ENCODE measurements around the gene TMEM222. TPM values are rescaled to one million over a fixed set of nuclear protein-coding genes. Genes with fewer than 3 reads are reported as not detected.
"Not testable (repeated sequence)": the region's sequence is repeated elsewhere in the genome, so short reads cannot be mapped to it uniquely, and the experiment has no call there.

The TMEM222 gene
- total RNA-seq, 2 experiments from 2014 or later = 22.0 to 25.4 TPM

DNA sequence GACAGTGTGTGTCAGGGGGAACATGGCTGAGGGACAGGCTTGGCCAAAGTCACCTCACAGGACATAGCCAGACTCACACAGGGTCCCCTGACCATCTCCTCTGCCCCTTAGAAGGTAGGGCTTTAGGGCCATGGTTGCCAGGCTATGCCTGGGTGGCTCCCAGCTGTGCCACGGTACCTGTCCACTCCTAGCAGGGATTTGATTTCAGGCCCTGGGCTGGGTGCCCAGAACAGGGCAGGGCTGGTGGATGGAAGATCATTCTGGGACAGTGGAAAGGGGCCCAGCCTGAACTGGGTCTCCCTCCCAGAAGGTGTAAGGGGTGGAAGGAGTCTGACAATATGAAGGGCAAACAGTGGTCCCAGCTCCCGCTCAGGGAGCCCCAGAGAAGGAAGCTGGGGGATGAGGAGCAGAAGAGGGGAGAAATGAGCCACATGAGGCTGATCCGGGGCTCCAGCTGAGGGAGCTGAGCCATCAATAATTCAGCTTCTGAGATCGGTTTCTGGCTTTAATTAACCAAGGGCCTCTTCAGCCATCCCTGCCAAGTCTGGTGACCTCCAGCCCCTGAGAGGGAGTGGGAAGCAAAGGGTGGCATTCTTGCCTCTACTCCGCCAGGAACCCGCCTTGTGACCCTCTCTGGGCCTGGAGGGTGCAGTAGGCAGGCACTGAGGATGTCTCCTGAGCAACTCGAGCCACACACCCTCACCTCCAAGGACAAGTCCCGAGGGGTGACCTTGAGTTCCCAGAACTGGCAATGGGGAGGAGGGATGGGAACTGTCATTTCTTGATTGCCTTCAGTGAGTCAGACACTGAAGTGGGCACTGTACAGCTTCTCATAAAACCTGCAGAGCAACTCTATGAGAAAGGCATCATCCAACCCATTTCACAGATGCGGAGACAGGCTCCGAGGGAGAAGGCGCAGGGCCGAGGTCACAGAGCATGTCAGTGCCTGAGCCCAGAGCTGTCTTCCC lies 59.1 kb downstream of the TMEM222 start:
- no peak for ATAC-seq
- CTCF ChIA-PET = interaction anchor here (0.6 to 12.1 kb wide), 6 partner anchors 9 to 336 kb away, joined by 3 to 242 read pairs (median 4); no protein-coding TSS in a partner anchor
- Mint-ChIP-seq H3K27me3 (peaks cover 4% of the 10 kb centered on the region), H3K27ac (no peak overlapping the region), H3K4me1 (ENCODE audit: low read depth) (no peaks in the 10 kb centered on the region), H3K36me3 (ENCODE audit: low read depth) (no peaks in the 10 kb centered on the region), H3K4me3 (no peak overlapping the region), H3K9me3 (no peaks in the 10 kb centered on the region)
- intact Hi-C loops (cut with micrococcal nuclease) = no loop called here
- POLR2A ChIA-PET = interaction anchor here (1.0 to 1.8 kb wide), 3 partner anchors 11 to 59 kb away, joined by 3 to 5 read pairs (median 3); partner anchors contain the start of gene TMEM222
- TF ChIP-seq, protein P1, sequence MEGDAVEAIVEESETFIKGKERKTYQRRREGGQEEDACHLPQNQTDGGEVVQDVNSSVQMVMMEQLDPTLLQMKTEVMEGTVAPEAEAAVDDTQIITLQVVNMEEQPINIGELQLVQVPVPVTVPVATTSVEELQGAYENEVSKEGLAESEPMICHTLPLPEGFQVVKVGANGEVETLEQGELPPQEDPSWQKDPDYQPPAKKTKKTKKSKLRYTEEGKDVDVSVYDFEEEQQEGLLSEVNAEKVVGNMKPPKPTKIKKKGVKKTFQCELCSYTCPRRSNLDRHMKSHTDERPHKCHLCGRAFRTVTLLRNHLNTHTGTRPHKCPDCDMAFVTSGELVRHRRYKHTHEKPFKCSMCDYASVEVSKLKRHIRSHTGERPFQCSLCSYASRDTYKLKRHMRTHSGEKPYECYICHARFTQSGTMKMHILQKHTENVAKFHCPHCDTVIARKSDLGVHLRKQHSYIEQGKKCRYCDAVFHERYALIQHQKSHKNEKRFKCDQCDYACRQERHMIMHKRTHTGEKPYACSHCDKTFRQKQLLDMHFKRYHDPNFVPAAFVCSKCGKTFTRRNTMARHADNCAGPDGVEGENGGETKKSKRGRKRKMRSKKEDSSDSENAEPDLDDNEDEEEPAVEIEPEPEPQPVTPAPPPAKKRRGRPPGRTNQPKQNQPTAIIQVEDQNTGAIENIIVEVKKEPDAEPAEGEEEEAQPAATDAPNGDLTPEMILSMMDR (IDR thresholded peaks at IDR 0.05) = no peak
- no peak for DNase-seq

DNA sequence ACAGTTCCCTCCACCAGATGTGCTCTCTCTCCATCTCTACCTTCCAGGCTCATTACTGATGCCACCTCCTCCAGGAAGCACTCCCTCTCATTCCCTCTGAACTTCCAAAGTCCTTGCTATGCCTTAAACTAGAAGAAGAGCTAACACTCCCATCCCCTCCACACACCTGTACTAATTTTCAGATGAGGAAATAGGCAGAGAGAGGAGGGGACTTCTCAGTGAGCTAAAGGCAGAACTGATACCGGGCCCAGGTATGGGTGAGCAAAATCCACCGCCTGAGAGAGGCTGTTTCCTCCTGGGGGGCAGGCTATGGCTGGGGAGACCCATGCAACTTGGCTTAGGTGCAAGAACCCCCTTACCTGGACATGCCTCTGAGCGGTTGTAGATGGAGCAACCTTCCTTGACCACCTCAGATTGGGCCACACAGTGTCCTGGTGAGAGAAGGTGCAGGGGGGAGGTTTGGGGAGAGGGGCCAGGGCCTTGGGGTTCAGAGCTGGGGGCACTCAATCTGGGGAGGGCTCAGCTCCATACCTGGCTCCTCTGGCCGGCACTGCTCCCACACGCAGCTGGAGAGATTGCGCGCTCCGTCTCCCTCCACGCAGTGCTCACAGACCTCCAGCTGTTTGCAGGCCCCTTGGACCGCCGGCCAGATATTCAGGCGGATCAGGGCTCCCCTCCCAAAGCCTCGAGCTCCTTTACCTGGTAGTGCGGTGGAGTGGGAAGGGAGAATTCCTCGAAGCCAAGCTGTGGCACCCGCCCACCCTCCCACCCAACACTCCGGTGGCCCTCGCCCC lies 60.2 kb downstream of the TMEM222 start:
- ATAC-seq = no peak
- H3K36me3 Mint-ChIP-seq (ENCODE audit: low read depth) = no peaks in the 10 kb centered on the region
- H3K27ac Mint-ChIP-seq = no peak overlapping the region
- no peak for DNase-seq
- H3K4me3 Mint-ChIP-seq = no peak overlapping the region
- POLR2A ChIA-PET = interaction anchor here (0.8 to 1.8 kb wide), 6 partner anchors 9 to 60 kb away, joined by 3 to 5 read pairs (median 3); partner anchors contain the start of genes MAP3K6 and TMEM222
- H3K4me1 Mint-ChIP-seq (ENCODE audit: low read depth) = no peaks in the 10 kb centered on the region
- intact Hi-C loops (cut with micrococcal nuclease) = no loop called here
- peaks cover 4% of the 10 kb centered on the region for H3K27me3 Mint-ChIP-seq
- H3K9me3 Mint-ChIP-seq = no peaks in the 10 kb centered on the region
- CTCF ChIA-PET = interaction anchor here (1.1 to 12.1 kb wide), 9 partner anchors 9 to 337 kb away, joined by 3 to 242 read pairs (median 5); partner anchors contain the start of gene MAP3K6
- TF ChIP-seq, protein P1 (IDR thresholded peaks at IDR 0.05) = no peak

DNA sequence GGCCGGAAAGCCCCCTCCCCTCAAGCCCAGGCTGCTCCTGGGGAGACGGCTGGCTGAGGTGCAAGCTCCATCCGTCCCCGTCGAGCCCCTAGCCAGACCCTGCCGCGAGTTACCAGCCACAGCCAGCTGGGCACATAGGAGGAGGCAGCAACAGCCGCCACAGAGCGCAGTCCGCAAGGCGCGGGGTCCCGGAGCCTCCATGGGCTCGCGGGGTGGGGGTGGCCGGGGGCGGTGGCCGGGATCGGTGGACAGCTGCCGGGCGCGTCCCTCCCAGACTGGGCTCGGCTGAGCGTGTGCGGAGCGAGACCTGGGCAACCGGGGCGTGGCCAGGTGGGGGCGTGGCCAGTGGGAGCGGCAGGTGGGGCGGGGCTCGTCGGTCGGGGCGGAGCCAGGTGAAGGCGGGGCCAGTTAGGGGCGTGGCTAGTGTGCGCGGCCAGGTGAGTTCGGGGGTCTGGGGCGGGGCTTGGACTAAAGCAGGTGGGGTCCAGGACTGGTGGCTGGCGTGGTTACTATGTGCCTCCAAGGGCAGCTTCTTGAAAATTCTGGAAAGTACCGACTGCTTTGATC lies 61.2 kb downstream of the TMEM222 start, which contains the start of gene CD164L2:
Gene CD164L2, minus strand, starts transcription at position 295 of the 567 bp plus-strand sequence. Its CDS starts 94 bp downstream, at position 201.
- Mint-ChIP-seq H3K27ac (no peak within 1 kb of the TSS), H3K4me3 (no peak within 1 kb of the TSS), H3K36me3 (ENCODE audit: low read depth) (no peaks in the 10 kb centered on the region), H3K4me1 (ENCODE audit: low read depth) (no peaks in the 10 kb centered on the region), H3K9me3 (no peaks in the 10 kb centered on the region), H3K27me3 (peaks cover 4% of the 10 kb centered on the region)
- intact Hi-C loops (cut with micrococcal nuclease) = no loop called here
- POLR2A ChIA-PET = interaction anchor here (0.6 to 1.8 kb wide), 6 partner anchors 16 to 270 kb away, joined by 3 to 5 read pairs (median 4); partner anchors contain the start of genes MAP3K6 and TMEM222
- peak; percentile 65 for DNase-seq
- TF ChIP-seq, protein P1 (IDR thresholded peaks at IDR 0.05) = no peak
- ATAC-seq = peak; percentile 91
- CTCF ChIA-PET = interaction anchor here (1.2 to 12.1 kb wide), 7 partner anchors 8 to 223 kb away, joined by 3 to 242 read pairs (median 7); partner anchors contain the start of gene MAP3K6

DNA sequence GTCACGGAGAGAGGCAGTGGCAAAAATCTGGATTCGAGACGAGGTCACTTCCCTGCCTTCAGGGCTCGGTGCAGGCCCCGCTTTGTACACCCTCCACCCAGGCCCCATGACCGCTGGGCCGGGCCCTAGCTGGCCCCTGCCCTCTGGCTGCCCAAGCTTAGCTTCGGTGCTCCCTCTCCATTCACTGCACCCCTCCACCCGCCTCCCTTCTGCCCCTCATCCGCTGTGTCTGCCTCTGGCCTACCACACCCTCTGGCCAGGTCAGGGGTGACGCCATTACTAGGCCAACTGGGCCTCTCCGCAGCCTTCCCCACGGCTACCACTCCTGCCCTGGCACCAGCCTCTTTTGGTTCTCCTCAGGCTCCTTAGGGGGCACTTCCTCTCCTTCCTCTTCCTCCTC lies 61.7 kb downstream of the TMEM222 start:
- Mint-ChIP-seq H3K4me3 (no peak overlapping the region), H3K27ac (no peak overlapping the region), H3K36me3 (ENCODE audit: low read depth) (no peaks in the 10 kb centered on the region), H3K4me1 (ENCODE audit: low read depth) (no peaks in the 10 kb centered on the region), H3K27me3 (peaks cover 4% of the 10 kb centered on the region), H3K9me3 (no peaks in the 10 kb centered on the region)
- ChIA-PET CTCF (interaction anchor here (1.6 to 12.1 kb wide), 6 partner anchors 11 to 223 kb away, joined by 3 to 242 read pairs (median 7); partner anchors contain the start of gene MAP3K6), POLR2A (interaction anchor here (1.0 to 1.5 kb wide), 3 partner anchors 17 to 42 kb away, joined by 3 to 4 read pairs (median 3); partner anchors contain the start of genes MAP3K6 and SYTL1)
- no peak for DNase-seq
- intact Hi-C loops (cut with micrococcal nuclease) = no loop called here
- TF ChIP-seq, protein P1 (IDR thresholded peaks at IDR 0.05) = no peak
- ATAC-seq = no peak

DNA sequence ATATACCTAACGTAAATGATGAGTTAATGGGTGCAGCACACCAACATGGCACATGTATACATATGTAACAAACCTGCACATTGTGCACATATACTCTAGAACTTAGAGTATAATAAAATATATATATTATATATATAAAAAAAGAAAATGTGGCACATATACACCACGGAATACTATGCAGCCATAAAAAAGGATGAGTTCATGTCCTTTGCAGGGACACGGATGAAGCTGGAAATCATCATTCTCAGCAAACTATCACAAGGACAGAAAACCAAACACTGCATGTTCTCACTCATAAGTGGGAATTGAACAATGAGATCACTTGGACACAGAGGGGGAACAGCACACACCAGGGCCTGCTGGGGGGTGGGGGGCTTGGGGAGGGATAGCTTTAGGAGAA lies 62.8 kb downstream of the TMEM222 start:
- DNase-seq; H3K27me3 Mint-ChIP-seq; ATAC-seq; H3K36me3 Mint-ChIP-seq (ENCODE audit: low read depth); H3K4me1 Mint-ChIP-seq (ENCODE audit: low read depth); H3K4me3 Mint-ChIP-seq; H3K9me3 Mint-ChIP-seq; intact Hi-C loops (cut with micrococcal nuclease); H3K27ac Mint-ChIP-seq: not testable (repeated sequence)
- CTCF ChIA-PET = interaction anchor here (0.7 to 12.1 kb wide), 6 partner anchors 10 to 285 kb away, joined by 3 to 242 read pairs (median 8); no protein-coding TSS in a partner anchor
- POLR2A ChIA-PET = interaction anchor here (1.0 to 1.2 kb wide), 2 partner anchors 27 to 43 kb away, joined by 3 read pairs; partner anchors contain the start of gene SYTL1

Data from activated CD8-positive, alpha-beta T cell treated with anti-CD3 and anti-CD28 coated beads for 36 hours (primary cell).